A673 (cell line): Measurements from ENCODE around the gene SOX10. TPM values are rescaled to one million over a fixed set of nuclear protein-coding genes. Genes with fewer than 3 reads are reported as not detected.
A peak's percentile ranks its signal among the peaks of the same experiment; 100 is the strongest.
"Not testable (repeated sequence)": the region's sequence is repeated elsewhere in the genome, so short reads cannot be mapped to it uniquely, and the experiment has no call there.

Experiments
- BruUV-seq: library from RNA; stranded (reverse); fragments of 400-500 nt; replicated peaks from 2 replicates; lab custom pipeline; 2021; lab: Mats Ljungman, UMichigan
- CTCF ChIA-PET: fragments of 300-600 bp; sonication (Branson Sonifier 250); formaldehyde crosslinking; loops from one replicate; lab custom pipeline; 2022; ENCODE audit warnings: antibody characterized with exemption; lab: Charles Lee
- POLR2A ChIA-PET: fragments of 300-600 bp; sonication (Branson Sonifier 250); formaldehyde crosslinking; loops from one replicate; lab custom pipeline; 2022; ENCODE audit warnings: antibody characterized with exemption; ENCODE audit not compliant: low non-redundant PET; lab: Charles Lee
- DNase-seq: peaks from one replicate; pipeline ENCODE4 v3.0.0-alpha.2; 2015; ENCODE audit warnings: low spot score
- H3K27ac ChIP-seq: fragments of 200-600 bp; sonication (generic); 2 replicates; pipeline ENCODE4 v1.5.1; 2016; ENCODE audit warnings: mixed run types, low read depth, mild to moderate bottlenecking, mixed read lengths, antibody characterized with exemption, low read length; ENCODE audit not compliant: poor library complexity, severe bottlenecking
- H3K27me3 ChIP-seq: fragments of 200-600 bp; sonication (generic); replicated peaks from 2 replicates; pipeline ENCODE4 v1.6.1; 2017; ENCODE audit warnings: mixed run types, low read depth, mild to moderate bottlenecking, mixed read lengths, antibody characterized with exemption, low read length; ENCODE audit not compliant: insufficient read depth, poor library complexity
- H3K36me3 ChIP-seq: fragments of 200-600 bp; sonication (generic); 2 replicates; pipeline ENCODE4 v1.6.1; 2016; ENCODE audit warnings: mixed run types, mild to moderate bottlenecking, mixed read lengths, antibody characterized with exemption, low read length; ENCODE audit not compliant: insufficient read depth, poor library complexity, severe bottlenecking
- H3K4me1 ChIP-seq: fragments of 200-600 bp; sonication (generic); 2 replicates; pipeline ENCODE4 v1.6.1; 2017; ENCODE audit warnings: mixed run types, mild to moderate bottlenecking, mixed read lengths, antibody characterized with exemption, low read length; ENCODE audit not compliant: insufficient read depth, poor library complexity, severe bottlenecking
- H3K4me3 ChIP-seq: fragments of 200-600 bp; sonication (generic); 2 replicates; pipeline ENCODE4 v1.5.1; 2016; ENCODE audit warnings: low read depth, mixed run types, mild to moderate bottlenecking, mixed read lengths, low read length; ENCODE audit not compliant: poor library complexity, severe bottlenecking
- H3K9me3 ChIP-seq: fragments of 200-600 bp; sonication (generic); 2 replicates; pipeline ENCODE4 v1.6.1; 2016; ENCODE audit warnings: mixed run types, low read depth, mild to moderate bottlenecking, mixed read lengths, antibody characterized with exemption, low read length; ENCODE audit not compliant: poor library complexity, severe bottlenecking
- EZH2 ChIP-seq: fragments of 200-600 bp; sonication (generic); IDR thresholded peaks from 2 replicates; pipeline ENCODE4 v1.6.1; 2017; ENCODE audit warnings: borderline replicate concordance, low read depth, mild to moderate bottlenecking, mixed read lengths, antibody characterized with exemption, low read length; ENCODE audit not compliant: poor library complexity, severe bottlenecking
- intact Hi-C: fragments of 100-400 bp; cut with micrococcal nuclease; formaldehyde crosslinking; loops from one replicate; pipeline ENCODE4 v1.10.0; 2022; ENCODE audit not compliant: unreplicated experiment
- total RNA-seq: library from RNA; stranded (reverse); gene quantifications from 2 replicates; pipeline ENCODE4 v1.2.3, GENCODE V29; 2021
- TF ChIP-seq, protein P1 (sequence below): fragments of 300-800, 200-600 bp; sonication (generic); conservative IDR thresholded peaks from 2 replicates; pipeline ENCODE4 v1.5.1; 2017; ENCODE audit warnings: low read depth, mild to moderate bottlenecking, antibody characterized with exemption, low read length, moderate library complexity, mixed read lengths

Gene SOX10
- total RNA-seq, 1 experiment from 2014 or later: not detected

DNA sequence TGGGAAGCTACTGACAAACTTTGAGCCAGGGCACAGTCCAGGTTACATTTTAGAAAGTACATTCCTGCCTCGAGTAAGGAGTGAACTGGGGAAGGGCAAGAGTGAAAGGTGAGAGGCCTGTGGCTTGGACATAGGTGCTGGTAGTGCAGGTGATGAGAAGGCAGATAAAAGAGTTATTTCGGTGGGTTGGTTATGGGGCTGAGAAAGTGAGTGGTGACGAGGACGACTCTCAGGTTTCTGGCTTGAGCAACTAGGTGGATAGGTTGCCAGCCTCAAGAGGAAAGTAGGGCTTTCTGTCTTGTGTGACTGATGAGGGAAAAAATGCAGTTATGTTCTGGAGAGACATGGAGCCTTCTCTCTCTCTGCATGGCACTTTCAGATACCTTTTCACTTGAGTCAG is 27.1 kb downstream of the SOX10 start:
- no peak for DNase-seq
- intact Hi-C loops: no loop called here
- Histone ChIP-seq H3K4me3 (no peak overlapping the region), H3K9me3 (no peaks in the 10 kb centered on the region), H3K27ac (no peak overlapping the region), H3K27me3 (no peaks in the 10 kb centered on the region), H3K4me1 (peaks cover 8% of the 10 kb centered on the region), H3K36me3 (peaks cover 51% of the 10 kb centered on the region)
- no peak for TF ChIP-seq EZH2
- TF ChIP-seq, protein P1, sequence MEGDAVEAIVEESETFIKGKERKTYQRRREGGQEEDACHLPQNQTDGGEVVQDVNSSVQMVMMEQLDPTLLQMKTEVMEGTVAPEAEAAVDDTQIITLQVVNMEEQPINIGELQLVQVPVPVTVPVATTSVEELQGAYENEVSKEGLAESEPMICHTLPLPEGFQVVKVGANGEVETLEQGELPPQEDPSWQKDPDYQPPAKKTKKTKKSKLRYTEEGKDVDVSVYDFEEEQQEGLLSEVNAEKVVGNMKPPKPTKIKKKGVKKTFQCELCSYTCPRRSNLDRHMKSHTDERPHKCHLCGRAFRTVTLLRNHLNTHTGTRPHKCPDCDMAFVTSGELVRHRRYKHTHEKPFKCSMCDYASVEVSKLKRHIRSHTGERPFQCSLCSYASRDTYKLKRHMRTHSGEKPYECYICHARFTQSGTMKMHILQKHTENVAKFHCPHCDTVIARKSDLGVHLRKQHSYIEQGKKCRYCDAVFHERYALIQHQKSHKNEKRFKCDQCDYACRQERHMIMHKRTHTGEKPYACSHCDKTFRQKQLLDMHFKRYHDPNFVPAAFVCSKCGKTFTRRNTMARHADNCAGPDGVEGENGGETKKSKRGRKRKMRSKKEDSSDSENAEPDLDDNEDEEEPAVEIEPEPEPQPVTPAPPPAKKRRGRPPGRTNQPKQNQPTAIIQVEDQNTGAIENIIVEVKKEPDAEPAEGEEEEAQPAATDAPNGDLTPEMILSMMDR: no peak
- no TSS peak for BruUV-seq
- CTCF ChIA-PET: no interaction called here
- POLR2A ChIA-PET: interaction anchor here (0.8 kb wide), 1 partner anchor 14 kb away, joined by 3 read pairs; no protein-coding TSS in a partner anchor

DNA sequence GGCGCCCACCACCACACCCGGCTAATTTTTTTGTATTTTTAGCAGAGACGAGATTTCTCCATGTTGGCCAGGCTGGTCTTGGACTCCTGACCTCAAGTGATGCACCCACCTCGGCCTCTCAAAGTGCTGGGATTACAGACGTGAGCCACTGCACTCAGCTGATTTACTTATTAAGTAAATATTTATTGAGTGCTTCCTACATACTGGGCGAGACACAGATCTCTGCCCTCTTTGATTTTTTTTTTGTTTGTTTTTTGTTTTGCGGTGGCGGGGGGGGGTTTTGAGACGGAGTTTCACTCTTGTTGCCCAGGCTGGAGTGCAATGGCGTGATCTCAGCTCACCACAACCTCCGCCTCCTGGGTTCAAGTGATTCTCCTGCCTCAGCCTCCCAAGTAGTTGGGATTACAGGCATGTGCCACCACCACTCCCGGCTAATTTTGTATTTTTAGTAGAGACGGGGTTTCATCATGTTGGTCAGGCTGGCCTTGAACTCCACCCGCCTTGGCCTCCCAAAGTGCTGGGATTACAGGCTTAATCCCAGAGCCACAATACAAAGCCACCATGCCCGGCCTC is 28.4 kb downstream of the SOX10 start:
- H3K9me3 ChIP-seq, H3K27ac ChIP-seq, CTCF ChIA-PET, BruUV-seq, H3K4me1 ChIP-seq, POLR2A ChIA-PET, intact Hi-C loops, DNase-seq, H3K4me3 ChIP-seq, H3K27me3 ChIP-seq: not testable (repeated sequence)
- H3K36me3 ChIP-seq: peaks cover 40% of the 10 kb centered on the region

DNA sequence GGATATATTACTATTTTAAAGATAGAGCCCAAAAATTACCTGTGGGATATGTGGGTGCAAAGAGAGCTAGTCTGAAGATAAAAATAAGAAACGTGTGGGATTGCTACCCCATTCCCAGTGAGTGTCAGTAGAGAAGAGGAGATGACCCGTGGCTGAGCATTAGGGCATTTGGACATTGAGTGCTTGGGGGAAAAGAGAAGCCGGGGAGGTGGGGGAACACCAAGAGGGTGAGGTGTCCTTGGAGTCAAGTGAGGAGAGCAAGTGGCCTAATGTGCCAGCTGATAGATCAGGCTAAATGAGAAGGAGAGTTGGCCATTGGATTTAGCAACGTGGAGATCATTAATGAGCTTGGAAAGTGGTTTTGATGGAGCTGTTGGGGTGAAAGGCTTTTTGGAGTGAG is 29.7 kb downstream of the SOX10 start:
- POLR2A ChIA-PET: interaction anchor here (0.6 kb wide), 1 partner anchor 9 kb away, joined by 8 read pairs; no protein-coding TSS in a partner anchor
- intact Hi-C loops: no loop called here

More for the DNA sequence above, 29.7 kb downstream of the SOX10 start:
- CTCF ChIA-PET: interaction anchor here (0.7 kb wide), 1 partner anchor 12 kb away, joined by 3 read pairs; no protein-coding TSS in a partner anchor
- TF ChIP-seq, protein P1: no peak
- no peak for TF ChIP-seq EZH2
- Histone ChIP-seq H3K4me3 (peak overlapping the region; percentile 73), H3K27ac (no peak overlapping the region), H3K27me3 (no peaks in the 10 kb centered on the region), H3K4me1 (peaks cover 8% of the 10 kb centered on the region), H3K9me3 (no peaks in the 10 kb centered on the region), H3K36me3 (peaks cover 31% of the 10 kb centered on the region)
- DNase-seq: no peak
- no TSS peak for BruUV-seq
